Stimulated activated CD4-positive, alpha-beta T cell treated with anti-CD3 and anti-CD28 coated beads, Interleukin-4, amount 100 ng/mL, for 4 hours (primary cell): Measurements from ENCODE around the gene GOLGA8J.
"Not testable (repeated sequence)": the region's sequence is repeated elsewhere in the genome, so short reads cannot be mapped to it uniquely, and the experiment has no call there.

Experiments
- DNase-seq, 2 experiments: peaks; one replicate each; pipeline ENCODE4 v3.0.0-alpha.2; 2020

Gene GOLGA8J, protein sequence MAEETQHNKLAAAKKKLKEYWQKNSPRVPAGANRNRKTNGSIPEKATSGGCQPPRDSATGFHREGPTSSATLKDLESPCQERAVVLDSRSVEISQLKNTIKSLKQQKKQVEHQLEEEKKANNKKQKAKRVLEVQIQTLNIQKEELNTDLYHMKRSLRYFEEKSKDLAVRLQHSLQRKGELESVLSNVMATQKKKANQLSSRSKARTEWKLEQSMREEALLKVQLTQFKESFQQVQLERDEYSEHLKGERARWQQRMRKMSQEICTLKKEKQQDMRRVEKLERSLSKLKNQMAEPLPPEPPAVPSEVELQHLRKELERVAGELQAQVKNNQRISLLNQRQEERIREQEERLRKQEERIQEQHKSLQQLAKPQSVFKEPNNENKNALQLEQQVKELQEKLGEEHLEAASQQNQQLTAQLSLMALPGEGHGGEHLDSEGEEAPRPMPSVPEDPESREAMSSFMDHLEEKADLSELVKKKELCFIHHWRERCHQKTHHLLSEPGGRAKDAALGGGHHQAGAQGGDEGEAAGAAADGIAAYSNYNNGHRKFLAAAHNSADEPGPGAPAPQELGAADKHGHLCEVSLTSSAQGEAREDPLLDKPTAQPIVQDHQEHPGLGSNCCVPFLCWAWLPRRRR

DNA sequence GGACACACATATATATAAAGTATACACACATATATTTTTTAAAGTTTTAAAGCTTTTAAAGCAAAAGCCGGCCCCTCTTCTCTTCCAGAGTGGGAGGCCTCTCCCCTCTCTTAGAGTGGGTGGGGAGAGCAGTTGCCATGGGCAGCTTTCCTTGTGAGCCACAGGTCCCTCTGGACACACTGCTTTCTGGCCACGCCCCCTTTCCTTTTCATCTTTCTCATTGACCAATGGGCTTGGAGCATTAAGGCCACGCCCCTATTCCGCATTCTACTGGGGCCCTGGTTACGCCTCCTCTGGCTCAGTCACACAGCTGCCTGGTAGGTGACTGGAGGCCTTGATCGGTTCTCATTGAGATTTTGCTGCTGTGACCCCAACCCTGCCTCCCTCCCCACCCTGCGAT is at the start of gene GOLGA8J:
Gene GOLGA8J, plus strand, starts transcription at position 301 of the 400 bp plus-strand sequence. Its CDS starts 98 bp downstream, at position 399.
- not testable (repeated sequence) for DNase-seq

DNA sequence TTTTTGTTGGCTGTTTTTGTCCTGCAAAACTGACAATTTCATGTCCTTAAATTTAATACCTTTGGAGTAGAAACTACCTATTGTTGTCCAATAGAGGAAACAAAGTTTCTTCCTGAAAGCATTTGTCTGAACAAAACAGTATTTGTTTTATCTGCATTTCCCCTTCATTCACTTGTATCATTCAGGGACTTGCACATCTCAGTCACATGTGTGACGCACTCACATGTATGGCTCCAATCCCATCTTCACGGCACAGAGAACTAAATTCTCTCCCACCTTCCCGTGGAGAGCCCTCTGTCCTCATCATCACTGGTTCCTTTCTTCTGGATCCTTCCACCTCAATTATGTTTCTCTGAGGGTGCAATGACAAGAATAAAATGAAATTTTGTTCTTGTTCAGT is 49.5 kb upstream of the GOLGA8J start:
- no peak for DNase-seq

DNA sequence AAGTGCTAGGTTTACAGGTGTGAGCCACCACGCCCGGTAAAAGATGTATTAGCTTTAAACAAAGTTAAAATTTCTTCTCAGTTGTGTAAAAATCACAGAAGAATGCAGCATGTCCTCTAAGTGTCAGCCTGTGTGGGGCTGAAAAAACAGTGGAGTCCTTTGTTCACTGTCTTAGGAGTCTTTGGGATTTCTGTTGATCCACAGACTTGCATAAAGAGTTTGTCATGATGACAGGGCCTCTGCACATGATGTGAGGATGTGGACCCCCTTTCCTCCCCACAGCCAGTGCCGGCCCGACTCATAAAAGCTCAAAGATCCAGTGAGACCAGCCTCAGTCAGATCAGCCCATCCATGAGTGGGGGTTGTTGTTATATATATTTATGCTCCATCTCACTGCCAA is 49.0 kb upstream of the GOLGA8J start:
- DNase-seq = no peak

DNA sequence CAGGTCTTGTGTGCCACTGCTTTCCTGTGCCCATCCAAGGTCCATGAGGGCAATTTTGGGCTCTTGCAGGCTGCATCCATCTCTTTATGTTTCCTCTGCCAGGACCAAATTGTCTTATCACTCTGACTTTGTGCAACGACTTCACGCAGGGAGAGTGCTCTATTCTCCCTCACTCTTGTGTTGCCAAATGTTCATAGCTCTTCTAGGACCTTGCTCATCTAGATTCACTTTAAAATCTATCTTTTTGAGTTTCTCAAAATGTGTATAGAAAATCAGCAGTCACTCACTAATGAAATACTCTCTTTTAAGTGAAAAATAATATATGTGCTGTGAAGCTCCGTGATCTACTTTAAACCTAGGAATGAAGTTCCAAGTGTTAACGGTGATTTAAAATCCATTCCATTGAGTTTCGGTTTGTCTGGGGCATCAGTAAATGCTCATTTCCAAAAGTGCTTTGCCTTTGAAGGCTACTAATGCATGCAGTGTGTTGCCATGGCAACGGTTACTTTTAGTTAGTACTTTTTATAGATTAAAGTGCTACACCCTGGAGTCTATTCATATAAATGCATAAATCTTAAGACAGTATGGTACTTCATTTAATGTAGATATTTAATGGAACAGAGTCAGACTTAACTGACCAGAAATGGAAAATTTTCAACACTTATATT is 46.6 kb upstream of the GOLGA8J start:
- DNase-seq = no peak

DNA sequence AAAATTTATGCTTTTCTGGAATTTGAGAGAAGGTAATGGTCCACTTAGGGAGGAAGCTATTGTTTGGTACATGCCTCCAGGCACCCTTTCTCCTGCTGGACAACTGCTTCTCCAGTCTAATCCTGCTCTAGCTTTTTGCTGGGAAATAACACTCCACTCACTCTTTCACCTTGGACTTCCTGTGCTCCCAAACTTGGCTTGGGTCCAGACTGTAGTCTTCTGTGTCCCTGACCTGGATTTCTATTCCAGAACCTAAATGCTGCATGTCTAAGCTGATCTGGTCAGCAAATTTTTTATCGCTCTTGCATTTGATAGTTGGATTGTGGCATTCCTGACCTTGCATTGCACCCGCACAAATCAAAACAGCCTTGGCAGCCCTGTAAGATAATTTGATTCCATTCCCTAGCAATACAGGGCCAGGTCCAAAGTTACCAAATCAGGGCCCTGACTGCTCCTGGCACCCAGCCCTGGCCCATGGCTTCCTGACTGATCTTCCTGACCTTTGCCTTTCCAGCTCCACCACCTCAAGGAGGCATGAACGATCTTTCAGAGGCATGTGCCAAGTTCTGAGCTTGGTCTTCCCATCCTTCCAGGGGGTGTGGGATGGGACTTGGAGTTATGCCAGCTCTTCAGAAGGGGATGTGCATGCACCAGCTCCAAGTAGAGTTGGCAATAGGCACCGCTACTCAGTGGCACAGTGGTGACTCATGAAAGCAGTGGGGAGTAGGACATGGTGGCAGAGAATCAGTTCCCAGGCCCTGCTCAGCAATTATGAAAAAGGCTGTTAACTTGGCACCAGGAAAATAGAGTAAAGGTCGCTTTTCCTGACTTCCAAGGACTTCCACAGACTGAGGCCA is 43.9 kb upstream of the GOLGA8J start:
- DNase-seq = no peak

DNA sequence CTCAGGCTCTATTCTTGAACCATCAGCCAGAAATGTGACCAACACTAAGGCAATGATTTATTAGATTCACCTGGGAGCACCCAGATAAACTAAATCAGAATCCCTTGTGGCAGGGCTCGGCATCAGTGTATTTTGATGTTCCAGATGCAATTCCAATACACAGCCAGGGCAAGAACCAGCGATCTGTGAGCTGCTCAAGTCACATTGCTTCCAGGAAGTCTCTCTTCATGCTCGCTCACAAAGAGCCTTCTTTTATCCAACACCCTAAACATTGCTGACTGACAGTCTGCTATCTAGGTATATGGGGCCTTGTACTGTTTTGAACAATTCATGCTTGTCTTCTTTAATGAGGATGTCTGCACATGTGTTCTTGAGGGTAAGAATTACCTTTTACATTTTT is 40.9 kb upstream of the GOLGA8J start:
- no peak for DNase-seq

DNA sequence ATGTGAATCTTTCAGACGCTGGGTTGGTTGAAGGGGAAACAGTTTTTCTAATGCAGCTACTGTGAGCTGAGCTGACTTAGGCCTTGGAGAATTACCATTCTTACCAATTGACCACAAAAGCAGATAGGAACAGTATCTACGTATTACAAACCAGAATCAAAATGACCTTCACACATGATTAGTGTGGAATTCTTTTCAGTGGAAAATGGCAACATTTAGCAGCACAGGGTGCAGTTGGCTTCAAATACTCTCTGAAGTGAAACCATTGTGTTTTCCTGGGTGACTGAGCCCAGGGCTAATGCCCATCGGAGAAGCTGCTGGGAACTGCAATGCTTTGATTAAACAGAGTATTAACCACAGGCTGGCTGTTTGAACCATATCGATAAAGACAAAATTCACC is 40.2 kb upstream of the GOLGA8J start:
- no peak for DNase-seq

DNA sequence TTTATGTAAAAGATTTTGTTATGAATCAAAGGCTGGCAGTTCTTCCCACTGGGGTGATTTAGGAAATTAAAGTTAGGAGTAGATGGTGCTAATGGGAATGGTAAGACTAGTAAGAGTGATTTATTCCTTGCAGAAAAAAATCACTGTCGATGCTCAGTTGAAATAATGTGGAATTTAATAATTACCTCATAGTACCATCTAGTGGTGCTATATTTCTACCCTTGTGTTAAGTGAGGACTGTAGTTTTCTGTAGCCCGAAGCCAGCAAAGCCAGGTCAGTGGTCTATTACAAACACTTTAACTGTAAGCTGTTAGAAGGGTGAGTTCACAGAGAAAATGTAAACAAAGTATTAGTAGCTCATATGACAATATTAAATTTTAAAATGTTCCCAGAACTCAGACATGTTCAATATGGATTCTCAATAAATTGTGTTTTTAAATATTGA is 39.5 kb upstream of the GOLGA8J start:
- DNase-seq = no peak

DNA sequence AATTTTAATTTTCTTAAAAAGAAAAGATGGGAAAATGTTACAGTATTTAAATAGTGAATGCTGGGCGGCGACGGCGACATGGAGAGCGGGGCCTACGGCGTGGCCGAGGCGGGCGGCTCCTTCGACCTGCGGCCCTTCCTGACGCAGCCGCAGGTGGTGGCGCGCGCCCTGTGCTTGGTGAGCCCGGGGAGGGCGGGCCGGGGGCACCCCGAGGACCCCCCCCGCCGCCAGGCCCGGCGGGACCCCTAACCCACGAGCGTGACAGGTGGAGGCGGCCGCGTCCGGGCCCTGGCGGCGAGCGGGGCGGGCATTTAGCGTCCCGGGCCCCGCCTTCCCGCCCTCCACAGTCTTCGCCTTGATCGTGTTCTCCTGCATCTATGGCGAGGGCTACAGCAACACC is 38.4 kb upstream of the GOLGA8J start:
- no peak for DNase-seq

DNA sequence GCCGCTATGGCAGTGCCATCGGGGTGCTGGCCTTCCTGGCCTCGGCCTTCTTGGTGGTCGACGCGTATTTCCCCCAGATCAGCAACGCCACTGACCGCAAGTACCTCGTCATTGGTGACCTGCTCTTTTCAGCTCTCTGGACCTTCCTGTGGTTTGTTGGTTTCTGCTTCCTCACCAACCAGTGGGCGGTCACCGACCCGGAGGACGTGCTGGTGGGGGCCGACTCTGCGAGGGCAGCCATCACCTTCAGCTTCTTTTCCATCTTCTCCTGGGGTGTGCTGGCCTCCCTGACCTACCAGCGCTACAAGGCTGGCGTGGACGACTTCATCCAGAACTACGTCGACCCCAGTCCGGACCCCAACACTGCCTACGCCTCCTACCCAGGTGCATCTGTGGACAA is 37.9 kb upstream of the GOLGA8J start:
- DNase-seq = not testable (repeated sequence)

DNA sequence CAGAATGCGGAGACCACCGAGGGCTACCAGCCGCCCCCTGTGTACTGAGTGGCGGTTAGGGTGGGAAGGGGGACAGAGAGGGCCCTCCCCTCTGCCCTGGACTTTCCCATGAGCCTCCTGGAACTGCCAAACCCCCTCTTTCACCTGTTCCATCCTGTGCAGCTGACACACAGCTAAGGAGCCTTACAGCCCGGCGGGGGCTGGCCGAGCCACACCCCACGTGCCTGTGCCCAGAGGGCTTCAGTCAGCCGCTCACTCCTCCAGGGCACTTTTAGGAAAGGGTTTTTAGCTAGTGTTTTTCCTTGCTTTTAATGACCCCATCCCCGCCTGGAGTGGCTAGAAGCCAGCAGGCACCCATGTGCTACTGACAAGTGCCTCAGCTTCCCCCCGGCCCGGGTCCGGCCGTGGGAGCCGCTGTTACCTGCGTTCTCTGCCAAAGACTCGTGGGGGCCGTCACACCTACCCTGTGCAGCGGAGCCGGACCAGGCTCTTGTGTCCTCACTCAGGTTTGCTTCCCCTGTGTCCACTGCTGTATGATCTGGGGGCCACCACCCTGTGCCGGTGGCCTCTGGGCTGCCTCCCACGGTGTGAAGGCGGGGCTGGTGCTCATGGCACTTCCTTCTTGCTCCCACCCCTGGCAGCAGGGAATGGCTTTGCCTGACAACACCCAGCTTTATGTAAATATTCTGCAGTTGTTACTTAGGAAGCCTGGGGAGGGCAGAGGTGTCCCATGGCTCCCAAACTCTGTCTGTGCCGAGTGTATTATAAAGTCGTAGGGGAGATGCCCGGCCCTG is 37.3 kb upstream of the GOLGA8J start:
- not testable (repeated sequence) for DNase-seq

DNA sequence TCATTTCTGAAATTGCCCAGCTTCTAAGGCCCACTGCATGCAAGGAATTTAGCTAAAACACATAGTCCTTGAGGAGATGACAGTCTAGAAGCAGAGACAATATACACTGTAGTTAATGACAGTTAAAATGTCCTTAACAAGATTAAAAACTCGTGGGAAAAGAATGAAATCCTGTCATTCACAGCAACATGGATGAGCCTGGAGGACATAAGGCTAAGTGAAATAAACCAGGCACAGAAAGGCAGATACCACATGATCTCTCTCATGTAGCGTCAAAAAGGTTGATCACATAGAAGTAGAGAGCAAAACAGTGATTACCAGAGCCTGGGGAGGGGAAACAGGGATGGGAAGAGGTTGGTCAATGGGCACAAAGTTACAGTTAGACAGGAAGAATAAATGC is 36.3 kb upstream of the GOLGA8J start:
- no peak for DNase-seq

DNA sequence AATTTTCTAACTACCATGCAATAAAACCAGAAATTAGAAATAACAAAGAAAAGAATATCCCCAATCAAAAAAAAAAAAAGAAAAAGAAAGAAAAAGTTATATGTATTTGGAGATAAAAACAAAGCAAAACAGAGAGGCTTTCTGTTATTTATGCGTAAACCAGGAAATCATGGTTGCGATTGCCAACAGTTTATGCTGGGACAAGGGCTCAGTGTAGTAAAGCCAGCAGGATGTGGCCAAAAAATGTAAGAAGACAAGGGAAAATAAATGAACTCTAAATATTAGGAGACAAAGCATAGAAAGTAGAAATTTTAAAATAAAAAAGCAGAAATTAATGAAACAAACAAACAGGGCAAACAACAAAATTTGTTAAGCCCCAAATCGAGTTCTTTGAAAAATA is 27.2 kb upstream of the GOLGA8J start:
- no peak for DNase-seq

DNA sequence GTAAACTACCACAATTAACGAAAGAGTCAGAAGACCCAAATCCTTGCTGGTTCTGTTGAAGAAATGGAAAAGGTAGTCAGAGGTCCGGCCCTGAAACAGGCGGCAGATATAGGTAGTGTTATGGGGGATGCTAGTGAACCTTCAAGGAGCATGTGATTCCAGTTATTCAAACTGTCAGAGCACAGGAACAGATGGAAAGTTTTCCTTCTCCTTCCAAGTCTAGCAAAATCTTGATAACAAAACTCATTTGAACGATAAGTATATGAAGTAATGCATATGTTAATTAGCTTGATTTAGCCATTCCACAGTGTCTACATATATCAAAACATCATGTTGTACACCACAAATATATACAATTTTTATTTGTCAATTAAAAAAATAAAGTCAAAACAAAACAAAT is 26.6 kb upstream of the GOLGA8J start:
- no peak for DNase-seq

DNA sequence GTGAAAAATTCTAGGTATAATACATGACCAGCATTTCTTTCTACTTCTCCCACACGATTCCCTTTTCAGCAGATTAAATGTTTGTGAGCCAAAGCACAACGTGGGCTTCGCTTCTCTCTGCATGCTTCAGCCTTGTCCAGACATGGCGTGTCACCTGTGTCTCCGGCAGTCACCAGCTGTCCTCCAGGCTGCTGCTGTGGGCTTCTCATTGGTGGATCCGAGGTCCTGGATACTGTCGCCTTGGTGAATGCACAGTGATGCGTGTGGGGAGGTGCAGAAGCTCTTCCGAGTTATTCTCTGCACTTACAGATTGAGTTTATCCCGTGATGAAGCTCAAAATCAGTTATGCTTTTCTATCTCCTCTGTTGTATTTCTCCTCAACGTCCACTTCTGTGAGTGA is 23.0 kb upstream of the GOLGA8J start:
- DNase-seq = no peak

DNA sequence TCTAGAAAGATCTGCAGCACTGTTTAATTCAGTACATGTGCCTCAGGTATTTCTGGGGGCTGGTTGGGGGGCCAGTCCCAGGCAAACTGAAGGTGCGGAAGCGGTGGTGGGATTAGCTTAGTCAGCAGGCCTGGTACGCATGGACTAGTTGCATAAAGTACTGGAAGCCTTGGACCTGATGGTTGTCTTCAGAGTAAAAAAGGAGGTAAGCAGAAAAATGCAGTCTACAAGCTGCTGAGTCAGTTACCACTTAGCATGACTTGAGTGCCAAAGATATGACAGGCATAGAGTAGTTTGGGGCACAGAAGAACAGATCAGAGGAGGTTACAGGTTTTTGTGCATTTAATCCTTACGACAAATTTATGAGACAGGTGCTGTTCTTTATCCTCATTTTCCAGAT is 19.9 kb upstream of the GOLGA8J start:
- DNase-seq = no peak

DNA sequence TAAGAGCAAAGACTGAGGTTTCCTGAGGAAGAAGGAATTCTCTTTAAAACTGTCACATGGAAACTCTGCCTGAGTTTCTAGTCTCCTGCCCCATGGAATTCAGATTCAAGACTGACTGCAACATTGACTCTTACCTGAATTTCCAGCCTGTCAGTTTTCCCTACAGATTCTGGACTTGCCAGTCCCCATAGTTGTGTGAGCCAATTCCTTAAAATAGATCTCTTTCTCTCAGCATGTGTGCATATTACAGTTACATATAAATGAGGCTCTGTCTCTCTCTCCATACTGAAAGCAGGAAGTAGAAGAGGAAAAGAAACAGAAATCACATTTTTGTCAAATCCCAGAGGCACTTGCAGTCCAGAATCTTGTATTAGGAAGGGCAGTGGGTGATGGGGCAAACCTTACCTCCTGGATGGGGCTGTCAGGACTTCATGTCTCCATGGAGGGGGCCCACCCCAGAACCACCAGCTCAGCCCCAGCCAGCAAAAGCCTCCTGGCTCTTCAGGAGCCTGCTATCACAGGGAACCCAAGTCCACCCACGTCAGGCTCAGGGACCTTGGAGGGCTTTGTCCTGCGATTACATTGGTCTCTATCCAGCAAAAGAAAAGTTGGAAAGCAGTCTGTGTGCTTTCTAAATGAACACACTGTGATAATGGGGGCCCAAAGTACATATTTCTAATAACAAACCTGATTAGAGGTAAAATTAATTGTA is 18.8 kb upstream of the GOLGA8J start:
- DNase-seq = no peak

DNA sequence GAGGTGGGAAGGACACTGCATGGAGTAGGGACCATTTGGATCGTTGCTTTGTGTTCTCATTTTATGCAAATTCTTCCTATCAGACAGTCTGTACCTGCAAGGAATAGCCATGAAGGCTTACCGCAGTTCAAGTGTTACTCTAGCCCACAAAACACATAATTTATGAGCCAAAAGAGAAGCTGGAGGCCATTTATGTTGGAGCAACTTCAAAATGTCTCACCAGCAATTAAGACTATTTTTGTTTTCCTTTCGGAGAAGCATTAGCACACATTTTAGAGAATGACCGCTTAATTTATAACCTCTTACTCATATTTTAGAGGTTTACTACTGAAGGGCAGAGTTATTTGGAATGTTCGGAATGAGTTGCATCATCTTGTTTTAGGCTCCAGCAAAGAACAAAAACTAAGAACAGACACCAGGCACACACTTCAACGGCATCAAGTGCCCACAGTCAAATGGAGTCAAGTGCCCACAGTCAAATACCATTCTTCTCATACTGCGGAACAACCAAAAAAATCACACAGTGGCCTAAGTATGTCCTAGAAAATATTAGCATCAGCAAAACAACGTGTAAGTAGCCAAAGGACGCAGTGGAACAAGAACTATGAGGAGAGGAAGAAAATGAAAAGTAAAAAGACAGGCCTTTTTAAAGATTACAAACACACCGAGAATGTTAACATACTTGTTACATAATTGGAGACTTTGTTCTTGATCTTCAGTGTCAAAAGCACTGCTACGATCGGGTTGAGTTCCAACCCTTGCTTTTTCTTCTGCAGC is 17.5 kb upstream of the GOLGA8J start:
- no peak for DNase-seq

DNA sequence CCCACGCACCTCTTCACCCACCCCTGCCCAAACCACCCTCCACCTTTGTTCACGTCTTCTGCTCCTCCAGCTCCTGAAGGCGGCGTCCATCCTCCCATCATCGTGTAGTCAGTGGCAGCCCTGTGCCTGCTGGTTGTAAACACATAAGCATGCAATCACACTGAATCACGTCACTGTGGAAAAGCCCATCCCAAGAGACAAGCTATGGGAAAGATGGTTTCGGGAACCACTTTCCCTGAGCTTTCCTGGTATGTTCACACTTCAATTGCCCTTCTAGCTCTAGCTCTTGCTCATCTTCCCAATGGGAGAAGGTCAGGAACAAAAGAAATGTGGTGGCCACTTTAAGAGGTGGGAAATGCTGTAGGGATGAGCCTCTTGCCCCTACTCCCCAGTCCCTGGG is 14.4 kb upstream of the GOLGA8J start:
- no peak for DNase-seq

DNA sequence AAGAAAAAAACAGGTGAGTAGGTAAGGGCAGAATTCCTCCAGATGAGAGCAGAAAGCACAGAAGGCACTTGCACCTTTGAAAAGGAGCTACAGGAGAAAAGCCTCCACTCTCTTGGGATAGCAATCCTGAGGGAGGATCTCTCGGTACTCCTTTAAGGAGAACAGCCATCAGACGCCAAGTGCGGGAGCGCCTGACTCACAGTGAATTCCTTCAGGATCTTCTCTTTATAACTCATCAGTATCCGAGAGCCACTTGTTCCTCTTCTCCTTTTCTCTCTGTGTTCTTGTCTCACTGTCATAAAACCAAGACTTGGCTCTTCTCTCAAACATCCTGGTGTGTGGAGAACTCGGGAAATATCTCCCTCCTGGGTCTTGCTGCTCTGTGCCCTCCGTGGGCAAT is 10.1 kb upstream of the GOLGA8J start:
- no peak for DNase-seq

DNA sequence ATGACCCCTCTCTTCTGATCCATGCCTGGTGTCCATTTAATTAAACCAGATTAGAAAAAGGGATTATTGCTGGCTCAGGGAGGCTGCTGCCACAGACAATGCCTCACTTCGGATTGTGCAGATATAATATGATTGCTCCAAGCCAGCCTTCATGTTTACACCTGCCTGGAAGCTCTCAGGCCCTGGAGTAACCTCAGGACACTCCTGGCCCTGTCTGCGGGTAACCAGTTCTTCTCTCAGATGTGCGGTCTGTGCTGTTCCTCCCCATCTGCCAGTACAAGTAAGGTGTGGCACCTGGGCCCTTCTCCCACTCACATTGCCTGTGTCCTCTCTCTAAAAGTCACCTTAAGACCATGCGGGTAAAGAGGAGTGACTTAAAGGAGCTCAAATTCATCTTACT is 8.8 kb upstream of the GOLGA8J start:
- DNase-seq = no peak
